Stimulated activated CD8-positive, alpha-beta memory T cell treated with anti-CD3 and anti-CD28 coated beads, Interleukin-7, amount 100 ng/mL, for 4 hours (primary cell): ENCODE measurements around the gene RNF225.
"Not testable (repeated sequence)": the region's sequence is repeated elsewhere in the genome, so short reads cannot be mapped to it uniquely, and the experiment has no call there.

Source experiments
- DNase-seq, 2 donors: peaks; one replicate each; pipeline ENCODE4 v3.0.0-alpha.2; 2020; ENCODE audit warnings: low read depth in 2 of 2

The RNF225 gene

DNA sequence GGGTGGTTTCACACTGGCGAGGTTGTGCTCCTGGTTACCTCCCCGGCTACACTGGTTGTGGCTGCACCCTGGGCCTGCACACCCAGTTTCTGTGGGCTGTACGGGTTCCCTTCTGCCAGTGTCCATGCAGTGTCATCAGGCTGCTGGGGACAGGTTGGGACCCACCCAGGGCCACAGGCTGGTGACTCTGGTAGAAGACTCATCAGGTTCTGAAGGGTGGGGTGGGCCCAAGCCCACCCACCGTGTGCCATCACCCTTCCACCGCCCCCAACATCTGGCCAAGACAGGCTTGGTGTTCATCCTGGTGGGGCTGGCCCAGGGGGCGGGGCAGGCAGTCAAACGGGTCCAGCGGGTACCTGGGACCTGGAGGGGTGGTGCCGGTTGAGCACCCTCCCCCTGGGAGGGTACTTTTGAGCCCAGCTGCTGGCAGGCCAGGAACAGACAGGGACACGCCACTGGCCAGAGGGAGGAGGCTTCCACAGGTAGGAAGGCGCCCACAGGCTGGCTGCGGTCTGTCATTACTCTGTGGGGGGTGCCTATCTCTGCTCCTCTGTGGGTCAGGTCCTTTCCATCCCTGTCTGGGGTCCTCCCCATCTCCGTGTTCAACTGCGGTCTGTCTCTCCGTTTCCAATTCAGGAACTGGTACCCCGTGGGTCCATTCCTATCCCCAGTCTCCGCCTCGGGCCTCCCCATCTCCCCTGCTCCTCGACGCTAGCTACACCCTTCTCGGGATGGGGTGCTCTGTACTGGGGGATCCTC is at the start of gene RNF225:
Gene RNF225 (plus strand): TSS at position 437 of the 759 bp plus-strand sequence. CDS start 434 bp downstream, outside the sequence.
- DNase-seq = no peak

- DNase-seq = peak; percentile 31 to 61
Measured at GRCh38 chr19:58346961-58347929, 48.2 kb upstream of the RNF225 start.

DNA sequence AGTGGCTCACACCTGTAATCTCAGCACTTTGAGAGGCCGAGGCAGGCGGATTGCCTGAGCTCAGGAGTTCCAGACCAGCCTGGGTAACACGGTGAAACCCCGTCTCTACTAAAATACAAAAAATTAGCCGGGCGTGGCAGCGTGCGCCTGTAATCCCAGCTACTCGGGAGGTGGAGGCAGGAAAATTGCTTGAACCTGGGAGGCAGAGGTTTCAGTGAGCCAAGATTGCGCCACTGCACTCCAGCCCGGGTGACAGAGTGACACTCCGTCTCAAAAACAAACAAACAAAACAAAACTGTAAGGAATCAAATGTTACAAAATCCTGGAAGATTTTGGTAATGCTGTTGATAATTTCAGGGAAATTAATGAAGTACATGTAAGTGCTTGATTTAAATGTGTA is 47.4 kb upstream of the RNF225 start:
- not testable (repeated sequence) for DNase-seq

- DNase-seq = no peak
Measured at GRCh38 chr19:58349590-58349989, 45.9 kb upstream of the RNF225 start.

DNA sequence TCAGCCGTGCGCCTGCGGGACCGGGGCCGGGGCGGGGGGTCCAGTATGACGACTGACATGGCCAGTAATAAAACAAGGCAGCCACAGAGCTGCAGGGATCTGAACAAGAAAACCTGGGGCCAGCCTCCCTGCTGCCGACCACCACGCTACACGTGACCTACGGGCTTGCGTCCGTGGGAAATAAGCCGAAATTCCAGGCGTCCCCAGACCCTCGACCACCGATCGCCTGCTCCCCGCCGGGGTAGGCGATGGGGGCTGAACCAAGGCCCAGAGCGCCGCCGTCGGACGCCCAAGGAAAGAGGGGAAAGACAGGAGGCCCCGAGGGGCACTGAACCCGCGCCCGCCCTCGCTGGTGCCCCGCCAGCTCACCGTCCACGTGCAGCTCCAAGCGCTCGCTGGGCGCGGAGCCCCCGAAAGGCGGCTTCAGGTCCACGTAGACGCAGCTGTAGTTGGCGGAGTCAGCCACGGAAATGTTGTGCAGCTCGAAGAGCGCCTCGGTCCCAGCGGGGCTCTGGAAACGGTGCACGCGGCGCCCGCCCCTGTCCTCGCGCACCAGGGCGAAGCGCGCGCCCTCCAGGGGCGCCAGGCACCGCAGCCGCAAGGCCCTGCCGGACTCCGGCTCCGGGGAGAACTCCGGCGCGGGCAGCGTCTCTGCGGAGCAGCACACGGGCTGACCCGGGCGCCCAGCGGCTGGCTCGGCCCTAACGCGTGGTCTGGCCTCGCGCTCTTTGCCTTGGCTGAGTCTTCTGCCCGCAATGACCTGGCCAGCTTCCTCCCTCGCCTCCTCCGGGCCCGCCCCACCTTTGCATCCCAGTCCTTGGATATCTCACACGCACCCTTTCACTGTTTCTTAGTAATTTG is 45.2 kb upstream of the RNF225 start:
- DNase-seq = no peak

DNA sequence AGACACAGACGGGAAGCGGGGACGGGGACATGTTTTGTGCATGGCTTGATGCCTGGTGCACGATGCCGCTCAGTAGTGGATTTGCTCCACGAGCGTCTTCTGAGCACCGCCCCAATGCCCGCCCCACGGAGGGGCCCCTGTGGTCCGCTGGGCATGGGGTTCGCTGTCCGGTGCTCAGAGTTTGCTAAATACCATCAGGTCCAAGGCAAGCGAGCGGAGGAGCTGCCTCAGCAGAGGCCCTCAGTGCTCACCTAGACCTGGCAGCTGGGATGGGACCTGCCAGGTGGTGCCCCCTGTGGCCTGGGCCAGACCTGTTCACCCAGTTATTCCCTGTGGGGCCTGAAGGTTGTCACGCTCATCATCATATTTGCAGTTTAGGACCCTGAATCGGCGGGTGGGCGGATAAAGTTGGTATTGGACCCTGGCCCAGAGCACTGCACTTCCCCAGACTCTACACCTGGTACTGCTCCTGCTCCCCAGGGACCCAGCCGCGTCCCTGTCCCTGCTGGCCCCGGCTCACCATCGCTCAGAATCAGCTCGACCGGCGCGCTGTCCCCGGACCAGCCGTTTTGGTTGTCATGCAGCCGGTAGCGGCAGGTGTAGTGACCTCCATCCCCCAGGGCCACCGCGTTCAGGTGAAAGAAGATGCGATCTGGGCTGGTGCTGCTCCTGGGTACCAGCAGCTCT is 44.4 kb upstream of the RNF225 start:
- no peak for DNase-seq

DNA sequence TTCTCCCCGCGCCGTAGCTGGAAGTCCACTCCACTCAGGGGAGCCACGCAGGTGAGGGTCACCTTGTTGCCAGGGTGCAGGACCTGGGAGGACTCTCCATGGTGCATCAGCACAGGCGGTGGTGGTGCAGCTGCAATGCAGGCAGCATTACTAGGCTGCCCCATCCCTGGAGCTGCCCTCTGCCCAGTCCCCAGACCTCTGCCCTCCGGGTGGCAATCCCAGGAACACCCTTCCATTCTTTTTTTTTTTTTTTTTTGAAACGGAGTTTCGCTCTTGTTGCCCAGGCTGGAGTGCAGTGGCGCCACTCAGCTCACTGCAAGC is 43.9 kb upstream of the RNF225 start:
- DNase-seq = no peak

DNA sequence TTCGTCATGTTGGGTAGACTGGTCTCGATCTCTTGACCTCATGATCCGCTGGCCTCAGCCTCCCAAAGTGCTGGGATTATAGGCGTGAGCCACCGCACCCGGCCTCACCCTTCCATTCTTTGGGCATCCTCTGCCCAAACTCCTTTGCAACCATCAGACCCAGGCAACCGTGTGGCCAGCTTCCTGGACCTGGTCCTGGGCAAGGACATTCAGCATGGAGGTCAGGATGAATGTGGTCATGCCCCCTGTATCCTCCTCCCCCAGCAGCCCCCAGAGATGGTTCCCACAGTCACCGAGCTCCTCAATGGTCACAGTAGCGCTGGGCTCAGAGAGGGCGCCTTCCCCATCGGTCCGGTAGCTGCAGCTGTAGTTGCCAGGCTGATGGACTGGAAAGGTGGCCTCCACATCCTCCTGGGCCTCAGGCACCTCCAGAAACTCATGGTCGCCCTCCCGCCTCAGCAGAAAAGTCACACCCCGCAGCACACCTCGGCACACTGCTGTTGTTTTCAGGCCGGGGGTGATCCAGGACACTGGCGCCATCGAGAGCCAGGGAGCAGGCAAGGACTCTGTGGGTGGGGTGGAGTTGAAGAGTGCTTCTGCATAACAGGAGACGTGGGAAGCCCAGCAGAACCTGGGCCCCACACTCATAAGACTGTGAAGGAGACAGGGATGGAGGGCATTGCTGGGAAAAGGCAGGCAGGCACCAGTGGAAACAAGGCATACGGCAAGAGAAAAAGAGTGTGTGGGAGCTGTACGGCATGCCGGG is 43.3 kb upstream of the RNF225 start:
- DNase-seq = no peak

- no peak for DNase-seq
Measured at GRCh38 chr19:58352760-58353671, 42.4 kb upstream of the RNF225 start, which contains the start of gene A1BG. Gene A1BG (minus strand): TSS chr19:58353492. CDS start chr19:58353437, 55 bp downstream.

- no peak for DNase-seq
Measured at GRCh38 chr19:58353717-58354477, 41.6 kb upstream of the RNF225 start.

DNA sequence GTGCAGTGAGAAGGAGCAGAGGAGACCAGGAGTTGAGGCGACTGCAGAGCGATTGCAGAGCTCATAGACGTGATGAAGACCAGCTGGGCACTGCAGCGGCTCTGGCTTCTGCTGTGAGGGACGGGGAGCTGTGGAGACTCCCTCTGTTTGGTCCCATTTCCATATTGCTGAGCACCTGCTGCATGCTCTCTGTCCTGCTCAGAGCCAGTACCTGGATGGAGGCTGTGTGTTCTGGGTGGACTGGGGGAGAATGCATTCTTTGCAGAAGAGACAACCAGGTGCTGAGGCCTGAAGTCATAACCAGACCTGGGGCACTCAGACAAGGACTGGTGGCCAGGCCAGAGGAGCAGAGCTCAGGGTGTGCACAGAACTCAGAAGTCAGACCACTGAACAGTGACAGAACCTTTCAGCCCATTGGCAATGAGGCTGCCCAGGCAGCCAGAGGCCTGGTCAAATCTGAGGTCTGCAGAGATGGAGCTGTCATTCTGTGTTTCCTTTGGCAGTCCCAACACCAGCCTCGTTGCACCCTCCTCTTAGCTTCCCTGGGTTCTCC is 40.9 kb upstream of the RNF225 start:
- DNase-seq = no peak

- DNase-seq = no peak
Measured at GRCh38 chr19:58355215-58355796, 40.1 kb upstream of the RNF225 start.

- peak in 1 of 2 donors; percentile 20 for DNase-seq
Measured at GRCh38 chr19:58355908-58356765, 39.3 kb upstream of the RNF225 start.

DNA sequence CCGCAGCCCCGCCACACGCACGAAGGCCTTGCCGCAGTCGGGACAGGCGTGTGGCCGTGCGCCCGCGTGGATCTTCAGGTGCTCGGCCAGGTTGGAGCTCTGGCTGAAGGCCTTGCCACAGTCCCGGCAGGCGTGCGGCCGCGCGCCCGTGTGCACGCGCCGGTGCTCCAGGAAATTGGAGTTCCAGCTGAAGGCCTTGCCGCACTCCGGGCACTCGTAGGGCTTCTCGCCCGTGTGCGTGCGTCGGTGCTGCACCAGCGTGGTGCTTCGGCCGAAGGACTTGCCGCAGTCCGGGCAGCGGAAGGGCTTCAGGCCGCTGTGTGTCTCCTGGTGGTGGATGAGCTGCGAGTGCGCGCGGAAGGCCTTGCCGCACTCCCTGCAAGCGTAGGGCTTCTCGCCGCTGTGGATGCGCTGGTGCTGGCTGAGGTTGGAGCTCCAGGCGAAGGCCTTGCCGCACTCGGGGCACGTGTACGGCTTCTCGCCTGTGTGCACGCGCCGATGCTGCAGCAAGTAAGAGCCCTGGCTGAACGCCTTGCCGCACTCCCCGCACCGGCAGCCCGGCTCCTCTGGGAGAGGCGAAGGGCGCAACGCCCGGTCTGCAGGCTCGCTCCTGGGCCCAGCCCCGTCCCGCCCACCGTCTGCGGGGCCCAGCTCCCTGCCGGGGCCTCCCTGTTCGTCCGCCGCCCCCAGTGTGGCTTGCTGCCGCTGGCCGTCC is 38.5 kb upstream of the RNF225 start:
- no peak for DNase-seq

GRCh38 chr19:58357481-58358145 is 37.8 kb upstream of the RNF225 start:
- no peak for DNase-seq

DNA sequence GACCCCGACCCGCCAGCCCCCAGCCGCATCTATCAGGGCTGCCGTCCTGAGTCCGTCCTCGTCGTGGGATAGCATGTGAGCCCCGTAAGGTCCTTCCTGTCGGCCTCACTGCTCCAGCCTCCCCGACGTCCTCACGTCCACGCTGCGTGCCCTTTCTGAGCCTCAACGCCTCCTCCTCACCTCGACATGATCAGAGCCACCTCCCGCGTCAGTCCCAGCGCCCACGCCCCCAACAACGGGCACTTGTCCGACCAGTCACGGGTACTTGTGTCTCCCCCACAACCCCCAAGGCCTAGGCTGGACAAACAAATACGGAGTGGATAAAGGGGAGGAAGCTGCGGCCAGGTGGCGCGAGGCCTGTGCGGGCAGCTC is 33.6 kb upstream of the RNF225 start:
- DNase-seq = peak in 1 of 2 donors; percentile 52
